Effector CD4-positive, alpha-beta T cell (primary cell): Measurements from ENCODE around the gene HSPG2.
"Not testable (repeated sequence)": the region's sequence is repeated elsewhere in the genome, so short reads cannot be mapped to it uniquely, and the experiment has no call there.

ENCODE experiments used
- DNase-seq: peaks from one replicate; pipeline ENCODE4 v3.0.0-alpha.2; 2020

The HSPG2 gene

DNA sequence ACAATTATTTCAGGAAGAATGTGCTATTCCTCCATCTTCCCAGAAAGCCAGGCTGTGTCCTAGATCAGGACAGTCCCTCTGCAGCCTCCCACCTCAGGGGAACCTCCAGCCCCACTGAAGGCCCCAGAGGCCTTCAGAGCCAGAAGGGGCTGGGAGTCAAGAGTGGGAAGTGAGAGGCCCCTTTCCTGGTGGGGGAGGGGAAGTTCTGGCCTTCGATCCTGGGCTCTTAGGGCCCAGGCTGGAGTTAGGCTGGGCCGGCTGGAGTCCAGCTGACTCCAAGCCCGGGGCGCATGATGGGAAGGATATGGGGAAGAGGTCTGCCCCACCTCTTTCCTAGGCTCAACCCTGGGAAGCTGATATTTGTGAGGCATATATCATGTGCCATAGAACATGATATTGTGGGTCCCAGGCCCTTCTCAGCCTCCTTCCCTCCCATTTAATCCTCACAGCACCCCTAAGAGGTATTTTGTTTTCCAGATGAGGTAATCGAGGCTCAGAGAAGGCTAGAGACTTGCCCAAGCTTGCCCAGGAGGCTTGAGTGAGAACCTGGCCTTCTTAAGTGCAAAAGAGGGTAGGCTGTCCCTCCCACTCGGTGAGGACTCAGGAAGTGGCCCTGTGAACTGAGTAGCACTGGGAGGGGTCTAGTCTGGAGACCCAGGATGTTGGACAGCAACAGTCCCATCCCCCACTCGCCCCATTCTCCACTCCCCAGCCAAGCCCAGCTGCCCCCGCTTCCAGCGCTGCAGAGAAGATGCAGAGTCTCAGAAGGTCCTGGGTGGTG, 18.6 kb upstream of the HSPG2 start:
- DNase-seq: no peak

DNA sequence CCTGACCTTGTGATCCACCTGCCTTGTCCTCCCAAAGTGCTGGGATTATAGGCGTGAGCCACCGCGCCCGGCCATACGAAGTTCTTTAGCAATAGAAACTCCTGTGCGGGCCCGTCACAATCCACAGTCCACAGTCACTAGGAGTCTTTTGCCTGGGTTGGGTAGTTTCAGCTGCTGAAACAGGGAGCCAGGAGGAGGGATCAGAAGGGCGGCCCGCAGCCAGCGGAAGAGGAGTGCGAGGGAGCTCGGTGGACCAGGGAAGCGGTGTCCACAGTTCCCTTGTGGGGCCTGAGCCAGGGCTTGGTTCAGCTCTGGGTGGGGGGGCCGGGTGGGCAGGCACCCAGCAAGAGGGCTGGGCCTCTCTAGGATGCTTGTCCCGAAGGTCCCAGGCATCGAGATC, 17.9 kb upstream of the HSPG2 start:
- DNase-seq: no peak

- no peak for DNase-seq
Measured at GRCh38 chr1:21952786-21953520, 15.8 kb upstream of the HSPG2 start.

DNA sequence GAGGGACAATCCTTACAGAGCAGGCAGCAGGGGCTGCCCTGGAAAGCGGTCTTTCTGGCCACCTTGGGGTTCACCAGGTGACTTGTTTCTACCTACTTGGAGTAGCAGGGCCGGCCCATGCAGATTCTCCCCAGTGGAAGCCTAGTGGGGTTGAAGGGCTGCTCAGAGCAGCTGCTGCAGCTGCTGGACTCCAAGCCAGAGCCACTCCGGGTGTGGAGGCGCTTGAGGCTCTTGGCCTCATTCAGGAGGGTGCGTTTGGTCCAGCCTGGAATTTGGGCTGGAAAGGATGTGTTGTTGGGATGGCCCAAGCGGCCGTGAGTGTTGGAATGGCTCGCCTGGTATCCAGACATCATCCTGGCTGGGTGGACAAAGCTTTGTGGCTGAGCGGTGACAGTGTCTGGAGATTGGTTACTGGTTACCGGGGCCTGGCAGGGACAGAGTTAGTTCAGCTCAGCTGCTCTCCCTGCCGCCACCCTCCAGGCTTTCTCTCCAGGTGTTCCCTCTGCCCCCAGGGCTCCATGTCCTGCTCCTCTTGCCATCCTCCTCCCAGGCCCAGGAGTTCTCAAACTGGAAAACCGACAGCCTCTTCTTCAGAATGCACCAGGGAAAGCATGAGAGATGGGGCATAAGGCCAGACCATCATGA, 14.2 kb upstream of the HSPG2 start:
- DNase-seq: no peak

- no peak for DNase-seq
Measured at GRCh38 chr1:21950734-21951133, 13.6 kb upstream of the HSPG2 start.

- DNase-seq: no peak
Measured at GRCh38 chr1:21946836-21947587, 9.9 kb upstream of the HSPG2 start.

DNA sequence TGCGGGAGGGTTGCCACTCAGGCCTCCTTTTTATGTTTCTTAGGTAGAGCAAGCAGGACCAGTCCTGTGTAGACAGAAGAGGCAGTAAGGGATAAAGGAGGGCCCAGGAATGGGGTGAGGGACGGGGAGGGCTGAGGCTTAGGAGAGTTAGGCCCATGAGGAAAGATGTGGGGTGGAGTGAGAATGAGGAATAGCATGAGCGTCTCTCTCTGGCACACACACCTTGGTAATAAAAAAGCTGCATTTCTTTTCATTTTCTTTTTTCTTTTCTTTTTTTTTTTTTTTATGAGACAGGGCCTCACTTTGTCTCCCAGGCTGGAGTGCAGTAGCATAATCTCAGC, 7.6 kb upstream of the HSPG2 start:
- no peak for DNase-seq

DNA sequence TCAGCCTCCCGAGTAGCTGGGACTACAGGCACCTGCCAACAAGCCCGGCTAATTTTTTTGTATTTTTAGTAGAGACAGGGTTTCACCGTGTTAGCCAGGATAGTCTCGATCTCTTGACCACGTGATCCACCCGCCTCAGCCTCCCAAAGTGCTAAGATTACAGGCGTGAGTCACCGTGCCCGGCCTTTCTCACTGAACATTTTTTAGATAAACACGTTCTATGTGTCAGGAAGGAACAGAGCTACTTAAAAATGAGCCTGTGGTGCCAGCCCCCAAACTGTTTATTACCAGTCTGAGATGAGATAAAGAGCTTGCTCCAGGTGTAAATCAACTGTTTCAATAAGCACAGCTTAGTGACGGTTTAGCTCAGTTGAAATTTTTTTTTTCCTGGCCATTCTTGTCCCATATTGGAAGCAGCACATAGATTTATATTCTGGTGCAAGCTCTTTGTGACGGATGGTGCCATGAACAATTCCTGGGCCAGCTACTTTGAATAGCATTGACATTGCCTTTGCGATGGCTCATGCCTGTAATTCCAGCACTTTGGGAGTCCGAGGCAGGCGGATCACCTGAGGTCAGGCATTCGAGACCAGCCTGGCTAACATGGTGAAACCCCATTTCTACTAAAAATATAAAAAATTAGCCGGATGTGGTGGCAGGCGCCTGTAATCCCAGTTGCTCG, 6.0 kb upstream of the HSPG2 start:
- not testable (repeated sequence) for DNase-seq

DNA sequence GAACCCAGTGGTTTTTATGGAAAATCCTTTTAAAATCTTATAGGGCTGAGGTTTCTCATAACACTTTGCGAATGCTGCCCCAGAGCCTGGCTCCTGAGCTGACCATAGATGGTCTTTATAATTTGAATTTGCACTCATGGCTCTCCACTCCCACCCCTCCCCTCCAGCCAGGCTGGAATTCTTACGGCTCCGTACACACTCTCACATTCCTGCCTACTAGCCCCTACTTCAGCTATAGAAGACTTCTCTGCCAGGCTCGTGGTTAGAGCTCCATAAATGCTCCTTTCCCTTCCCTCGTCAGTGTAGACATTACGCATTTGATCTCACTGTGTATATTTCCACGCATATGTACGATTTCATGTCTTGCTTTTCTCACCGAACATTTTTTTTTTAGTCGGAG, 5.4 kb upstream of the HSPG2 start:
- DNase-seq: no peak

DNA sequence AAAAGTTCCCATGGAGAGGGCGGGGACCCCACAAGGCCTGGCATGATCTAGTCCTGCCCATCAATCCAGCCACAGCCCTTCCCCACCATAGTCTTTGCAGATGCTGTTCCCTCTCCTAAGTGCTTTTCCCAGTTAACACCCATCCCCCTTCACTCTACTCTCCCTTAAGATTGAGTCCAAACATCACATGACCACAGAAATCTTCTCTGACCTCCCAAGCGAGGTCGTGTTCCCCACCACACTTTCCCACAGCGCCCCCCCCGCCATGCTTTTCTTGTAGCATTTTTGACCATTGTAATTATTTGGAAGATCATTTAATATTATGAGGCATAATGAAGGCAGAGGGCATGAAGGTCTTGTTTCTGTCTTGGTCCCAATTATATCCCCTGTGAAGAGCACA, 4.3 kb upstream of the HSPG2 start:
- DNase-seq: no peak

- no peak for DNase-seq
Measured at GRCh38 chr1:21940492-21940891, 3.4 kb upstream of the HSPG2 start.

DNA sequence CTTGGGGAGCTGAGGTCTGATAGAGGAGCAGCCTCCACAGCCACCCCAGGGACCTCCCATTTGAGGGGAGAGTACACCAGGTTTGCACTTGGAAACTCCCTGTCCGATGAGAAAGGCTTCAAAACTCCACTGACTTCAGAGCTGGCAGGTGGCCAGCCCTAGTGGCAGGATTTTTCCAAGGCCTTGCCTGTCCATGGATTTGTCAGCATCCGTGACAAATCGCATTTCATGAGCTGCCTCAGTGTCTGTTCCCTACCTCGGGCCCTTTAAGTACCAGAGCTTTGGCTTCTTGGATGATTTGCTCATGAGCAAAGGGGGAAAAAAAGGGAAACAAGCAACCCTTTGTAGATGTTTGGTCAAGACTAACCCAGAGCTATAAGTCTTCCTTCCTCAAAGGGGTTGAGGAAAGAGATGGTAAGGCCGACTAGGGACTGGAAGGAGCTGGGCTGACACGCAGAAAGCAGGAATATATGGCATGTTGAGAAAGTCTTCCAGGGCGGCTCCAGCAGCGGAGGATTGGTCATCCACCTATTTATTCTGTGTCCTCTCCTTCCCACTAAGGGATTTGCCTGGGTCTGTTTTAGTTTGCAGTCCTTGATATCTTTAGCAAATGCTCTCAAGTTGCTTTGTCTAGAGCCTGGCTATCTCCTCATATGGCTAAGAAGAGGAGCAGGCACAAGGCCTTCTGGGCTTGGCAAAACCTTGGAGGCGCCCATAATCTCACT, 2.7 kb upstream of the HSPG2 start:
- DNase-seq: no peak

DNA sequence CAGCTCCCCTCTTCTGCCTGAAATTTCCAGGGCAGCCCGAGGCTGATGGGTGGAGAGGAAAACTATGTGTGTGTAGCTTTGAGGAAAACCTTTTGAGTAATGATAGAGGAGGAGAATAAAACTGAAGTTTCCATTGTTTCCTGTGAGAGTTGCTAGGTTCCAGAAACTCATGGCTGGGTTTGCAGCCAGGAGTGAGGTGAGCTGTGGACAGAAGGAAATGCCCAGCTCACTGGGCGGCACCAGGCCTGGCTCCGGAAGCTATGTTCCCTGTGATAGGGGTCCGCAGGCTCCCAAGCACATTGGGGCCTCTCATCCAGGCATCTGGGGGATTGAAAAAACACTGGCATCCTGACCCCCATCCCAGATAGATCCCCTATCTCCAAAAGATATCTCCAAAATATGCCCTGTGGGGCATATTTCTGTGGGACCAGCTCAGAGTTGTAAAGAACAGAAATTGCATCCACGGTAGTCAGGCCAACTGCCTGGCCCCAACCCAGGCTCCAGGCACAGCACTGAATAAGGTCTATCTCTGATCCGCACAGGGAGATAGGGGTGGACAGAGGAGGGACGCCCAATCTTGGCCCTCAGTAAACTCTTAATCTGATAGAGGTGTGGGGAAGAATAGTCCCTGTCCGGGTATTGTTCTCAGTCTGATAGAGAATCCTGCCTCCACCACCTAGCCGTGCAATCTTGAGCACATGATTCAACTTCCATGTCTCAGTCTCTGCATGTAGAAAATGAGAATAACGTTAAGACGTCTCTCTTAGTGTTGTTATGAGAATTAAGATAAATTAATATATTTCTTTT, 1.8 kb upstream of the HSPG2 start:
- no peak for DNase-seq

GRCh38 chr1:21937372-21938121, 437 bp upstream of the HSPG2 start:
- DNase-seq: peak; percentile 55

GRCh38 chr1:21936366-21937031, 611 bp downstream of the HSPG2 start:
- DNase-seq: no peak

DNA sequence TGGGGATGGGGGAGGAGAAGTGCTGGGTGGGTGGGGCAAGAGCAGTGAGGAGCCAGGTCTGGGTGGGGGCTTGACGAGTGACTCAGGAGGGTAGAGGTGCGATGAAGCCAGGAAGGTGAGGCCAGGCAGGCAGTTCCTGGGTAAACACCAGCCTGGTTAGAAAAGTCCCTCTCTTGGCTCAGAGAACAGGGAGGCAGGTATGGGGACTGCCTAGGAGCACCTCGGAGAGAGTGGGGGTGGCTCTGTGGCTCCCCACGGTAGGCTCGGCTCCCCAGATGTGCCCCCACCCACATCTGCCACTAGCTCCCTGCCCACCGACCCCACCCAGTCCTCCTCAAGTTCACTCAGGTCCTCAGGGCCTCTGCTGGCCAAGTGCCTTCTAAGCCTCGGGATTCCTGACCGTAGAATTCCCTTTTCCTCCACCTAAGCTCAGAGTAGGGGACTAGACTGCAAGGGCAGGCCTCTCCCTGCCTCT, 1.2 kb downstream of the HSPG2 start:
- DNase-seq: no peak

DNA sequence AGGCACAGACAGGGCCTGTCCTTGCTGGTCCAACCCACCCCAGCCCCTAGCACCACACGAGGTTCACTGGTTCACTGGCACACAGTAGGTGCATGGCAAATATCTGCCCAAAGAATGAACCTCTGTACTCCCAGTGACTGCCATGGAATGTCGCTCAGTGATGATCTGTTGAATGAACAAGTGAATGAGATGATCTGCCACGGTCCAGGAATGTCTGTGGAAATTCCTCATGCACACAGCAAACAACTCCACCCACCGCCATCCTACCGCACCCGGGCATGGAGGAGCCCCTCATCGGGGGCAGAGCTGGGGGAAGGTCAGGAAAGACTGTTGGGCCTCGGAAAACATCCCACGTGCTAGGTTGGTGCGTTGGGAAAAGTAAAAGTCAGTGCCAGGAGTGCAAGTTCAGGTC, 1.7 kb downstream of the HSPG2 start:
- no peak for DNase-seq

DNA sequence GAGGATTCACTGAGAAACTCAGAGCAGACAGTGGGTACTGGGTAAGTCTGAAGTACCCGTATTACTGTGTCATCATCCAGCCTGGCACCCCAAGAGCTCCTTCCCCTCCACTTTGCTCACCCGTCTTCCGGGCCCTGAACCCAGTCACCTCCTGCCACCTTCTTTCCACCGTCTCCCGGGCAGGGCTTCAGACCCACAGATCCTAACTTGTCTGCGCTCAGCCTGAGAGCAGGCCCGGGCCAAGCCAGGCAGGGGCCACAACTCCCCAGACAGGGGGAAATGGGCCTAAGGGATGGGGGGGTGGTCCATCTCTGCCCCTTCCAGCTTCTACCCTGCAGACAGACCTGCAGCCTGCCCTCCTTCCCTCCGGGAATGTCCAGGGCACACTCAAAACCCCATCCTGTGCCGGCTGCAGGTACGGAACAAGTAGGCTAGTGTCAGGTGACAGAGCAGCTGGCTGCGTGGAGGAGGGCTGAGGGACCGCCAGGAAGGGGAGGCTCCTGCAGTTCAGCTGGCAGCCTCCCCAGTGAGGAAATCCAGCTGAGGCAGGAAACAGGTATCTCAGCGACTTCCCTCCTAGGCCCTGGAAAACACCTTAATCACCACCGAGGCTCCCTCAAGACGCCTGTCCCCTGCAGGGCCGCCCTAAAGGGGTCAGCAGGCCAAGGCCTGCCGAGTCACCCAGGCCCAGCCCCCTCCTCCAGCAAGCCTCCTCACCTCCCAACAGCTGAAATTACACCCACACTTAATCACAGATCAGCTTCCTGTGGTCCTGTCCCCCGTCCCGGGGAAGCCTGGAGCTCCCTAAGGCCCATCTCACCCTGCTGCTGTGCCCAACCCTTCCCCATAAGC, 3.5 kb downstream of the HSPG2 start:
- DNase-seq: no peak

DNA sequence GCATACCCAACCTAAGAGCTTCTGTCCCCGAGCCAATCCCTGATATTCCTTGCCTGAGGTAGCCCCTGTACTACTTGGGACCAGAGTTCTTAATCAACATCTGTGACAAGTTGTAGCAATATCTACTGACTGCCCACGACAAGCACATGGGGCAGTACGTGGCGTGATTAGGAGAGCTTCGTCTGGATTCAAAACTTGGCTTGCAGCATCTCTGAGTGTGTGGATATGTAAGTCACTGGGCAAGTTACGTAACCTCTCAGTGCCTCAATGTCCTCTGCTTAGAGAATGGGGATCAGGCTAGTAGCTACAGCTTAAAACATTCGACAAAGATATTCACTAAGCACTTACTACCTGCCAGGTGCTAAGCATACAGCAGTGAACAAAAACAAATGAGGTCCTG, 5.0 kb downstream of the HSPG2 start:
- DNase-seq: no peak
